HEK293T (cell line): ENCODE data around the gene HPS1.

ENCODE experiments used
- CTCF ChIA-PET: fragments of 350-600 bp; formaldehyde crosslinking; extraction: SDS; loops from one replicate; lab custom pipeline; 2021; ENCODE audit warnings: antibody characterized with exemption, inconsistent platforms; lab: Yijun Ruan, JAX
- POLR2A ChIA-PET: fragments of 350-600 bp; formaldehyde crosslinking; extraction: SDS; loops from one replicate; lab custom pipeline; 2020; ENCODE audit warnings: antibody characterized with exemption, inconsistent platforms; lab: Yijun Ruan, JAX
- DNase-seq: peaks from one replicate; pipeline ENCODE4 v3.0.0; 2012; ENCODE audit warnings: mixed read lengths; ENCODE audit errors: extremely low spot score
- ARNT ChIP-seq: fragments of 450-650 bp; IDR thresholded peaks from 2 replicates; pipeline ENCODE4 v1.6.1; 2017; ENCODE audit warnings: mild to moderate bottlenecking
- BHLHE40 ChIP-seq: fragments of 450-650 bp; IDR thresholded peaks from 2 replicates; pipeline ENCODE4 v1.6.1; 2016; ENCODE audit warnings: mild to moderate bottlenecking, moderate library complexity, borderline replicate concordance
- CTBP1 ChIP-seq: fragments of 450-650 bp; IDR thresholded peaks from 2 replicates; pipeline ENCODE4 v1.6.1; 2016; ENCODE audit warnings: borderline replicate concordance
- ELF4 ChIP-seq: fragments of 450-650 bp; IDR thresholded peaks from 2 replicates; pipeline ENCODE4 v1.6.1; 2017; ENCODE audit warnings: antibody characterized with exemption
- FOXA1 ChIP-seq: fragments of 450-650 bp; IDR thresholded peaks from 2 replicates; pipeline ENCODE4 v1.6.1; 2016; ENCODE audit warnings: mild to moderate bottlenecking
- FOXK2 ChIP-seq: fragments of 450-650 bp; IDR thresholded peaks from 2 replicates; pipeline ENCODE4 v1.6.1; 2016; ENCODE audit warnings: mild to moderate bottlenecking
- FOXM1 ChIP-seq: fragments of 450-650 bp; IDR thresholded peaks from 2 replicates; pipeline ENCODE4 v1.6.1; 2017; ENCODE audit warnings: mild to moderate bottlenecking, borderline replicate concordance
- HDGF ChIP-seq: fragments of 450-650 bp; IDR thresholded peaks from 2 replicates; pipeline ENCODE4 v1.6.1; 2017; ENCODE audit warnings: antibody characterized with exemption, borderline replicate concordance
- L3MBTL2 ChIP-seq: fragments of 450-650 bp; conservative IDR thresholded peaks from 2 replicates; pipeline ENCODE4 v1.6.1; 2016; ENCODE audit warnings: mild to moderate bottlenecking
- LEF1 ChIP-seq: fragments of 450-650 bp; IDR thresholded peaks from 2 replicates; pipeline ENCODE4 v1.6.1; 2017; ENCODE audit warnings: mild to moderate bottlenecking, borderline replicate concordance
- NFRKB ChIP-seq: fragments of 450-650 bp; IDR thresholded peaks from 2 replicates; pipeline ENCODE4 v1.6.1; 2016; ENCODE audit warnings: mild to moderate bottlenecking, moderate library complexity
- SP1 ChIP-seq: fragments of 450-650 bp; IDR thresholded peaks from 2 replicates; pipeline ENCODE4 v1.6.1; 2017
- SUZ12 ChIP-seq: fragments of 450-650 bp; IDR thresholded peaks from 2 replicates; pipeline ENCODE4 v1.6.1; 2016; ENCODE audit warnings: mild to moderate bottlenecking
- TARDBP ChIP-seq: fragments of 450-650 bp; IDR thresholded peaks from 2 replicates; pipeline ENCODE4 v1.6.1; 2016
- ZNF384 ChIP-seq: fragments of 450-650 bp; IDR thresholded peaks from 2 replicates; pipeline ENCODE4 v1.6.1; 2016
- TF ChIP-seq, protein P1 (sequence below): fragments of 450-650 bp; IDR thresholded peaks from 2 replicates; pipeline ENCODE4 v1.6.1; 2016

HPS1 gene

DNA sequence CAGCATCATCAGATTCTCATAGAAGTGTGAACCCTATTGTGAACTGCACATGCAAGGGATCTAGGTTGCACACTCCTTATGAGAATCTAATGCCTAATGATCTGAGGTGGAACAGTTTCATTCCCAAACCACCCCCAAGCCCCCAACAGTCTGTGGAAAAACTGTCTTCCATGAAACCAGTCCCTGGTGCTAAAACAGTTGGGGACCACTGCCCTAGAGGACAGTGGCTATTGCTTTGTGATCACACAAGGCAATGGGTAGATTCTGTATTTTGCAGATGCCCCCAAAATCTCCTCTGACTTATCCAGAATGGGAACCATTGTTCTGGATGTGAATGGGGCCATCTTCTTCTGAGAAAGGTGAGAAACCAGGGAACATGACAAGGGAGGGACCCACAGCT lies 31.1 kb upstream of the HPS1 start:
- ChIA-PET CTCF (no interaction called here), POLR2A (no interaction called here)
- no peak for DNase-seq
- TF ChIP-seq HDGF (no peak), CTBP1 (no peak)

DNA sequence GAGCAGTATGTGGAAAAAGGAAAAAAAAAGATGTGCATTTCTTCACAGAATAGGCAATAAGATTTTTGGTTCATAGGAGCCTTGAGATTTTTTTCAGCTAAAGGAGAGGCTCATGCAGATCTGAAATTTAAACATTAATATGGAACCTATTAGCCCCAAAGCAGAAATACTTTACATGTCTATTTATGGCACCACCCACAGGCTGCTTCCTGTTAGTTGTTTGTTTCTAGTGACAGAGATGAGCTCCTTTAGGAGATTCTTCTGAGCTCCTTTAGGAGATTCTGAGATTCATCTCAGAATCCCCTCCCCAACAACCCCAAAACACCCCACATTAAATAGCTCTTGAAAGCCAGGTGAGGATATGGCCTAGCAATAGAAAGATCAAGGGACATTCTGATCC lies 27.9 kb upstream of the HPS1 start:
- ChIA-PET POLR2A (no interaction called here), CTCF (interaction anchor here (0.7 kb wide), 1 partner anchor 101 kb away, joined by 3 read pairs; no protein-coding TSS in a partner anchor)

DNA sequence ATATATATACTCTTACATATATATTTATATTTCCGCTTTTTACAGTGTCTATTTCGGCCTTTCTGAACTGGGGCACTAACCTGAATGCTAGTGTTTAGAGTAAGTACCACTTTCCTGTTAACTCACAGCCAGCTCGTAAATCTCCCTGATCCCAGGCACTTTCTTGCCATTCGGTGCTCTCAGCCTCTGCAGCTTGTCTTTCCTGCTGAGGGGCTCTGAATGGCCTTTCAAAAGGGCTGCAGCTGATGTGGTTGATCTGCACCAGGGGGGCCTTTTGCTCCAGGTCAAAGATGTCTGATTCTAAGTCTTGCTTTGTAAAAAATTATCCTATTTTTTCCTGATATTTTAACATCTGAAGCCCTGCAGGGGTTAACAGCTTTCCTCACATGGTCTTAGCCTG lies 25.5 kb upstream of the HPS1 start:
- CTCF ChIA-PET: interaction anchor here (0.9 kb wide), 1 partner anchor 774 kb away, joined by 3 read pairs; no protein-coding TSS in a partner anchor
- DNase-seq: peak; percentile 32
- POLR2A ChIA-PET: no interaction called here
- no peak for TF ChIP-seq SP1
- TF ChIP-seq, protein P1, sequence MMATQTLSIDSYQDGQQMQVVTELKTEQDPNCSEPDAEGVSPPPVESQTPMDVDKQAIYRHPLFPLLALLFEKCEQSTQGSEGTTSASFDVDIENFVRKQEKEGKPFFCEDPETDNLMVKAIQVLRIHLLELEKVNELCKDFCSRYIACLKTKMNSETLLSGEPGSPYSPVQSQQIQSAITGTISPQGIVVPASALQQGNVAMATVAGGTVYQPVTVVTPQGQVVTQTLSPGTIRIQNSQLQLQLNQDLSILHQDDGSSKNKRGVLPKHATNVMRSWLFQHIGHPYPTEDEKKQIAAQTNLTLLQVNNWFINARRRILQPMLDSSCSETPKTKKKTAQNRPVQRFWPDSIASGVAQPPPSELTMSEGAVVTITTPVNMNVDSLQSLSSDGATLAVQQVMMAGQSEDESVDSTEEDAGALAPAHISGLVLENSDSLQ: peak; percentile 62

More for the DNA sequence above, 27.9 kb upstream of the HPS1 start:
- DNase-seq: no peak
- TF ChIP-seq ELF4: no peak
- TF ChIP-seq ZNF384: no peak
- no peak for TF ChIP-seq FOXK2
- no peak for TF ChIP-seq HDGF
- TF ChIP-seq FOXM1: no peak
- TF ChIP-seq BHLHE40: no peak
- TF ChIP-seq, protein P1: no peak
- no peak for TF ChIP-seq TARDBP
- TF ChIP-seq L3MBTL2: no peak
- TF ChIP-seq SP1: no peak
- no peak for TF ChIP-seq CTBP1
- no peak for TF ChIP-seq LEF1
- TF ChIP-seq ARNT: no peak
- TF ChIP-seq NFRKB: no peak
- no peak for TF ChIP-seq FOXA1

DNA sequence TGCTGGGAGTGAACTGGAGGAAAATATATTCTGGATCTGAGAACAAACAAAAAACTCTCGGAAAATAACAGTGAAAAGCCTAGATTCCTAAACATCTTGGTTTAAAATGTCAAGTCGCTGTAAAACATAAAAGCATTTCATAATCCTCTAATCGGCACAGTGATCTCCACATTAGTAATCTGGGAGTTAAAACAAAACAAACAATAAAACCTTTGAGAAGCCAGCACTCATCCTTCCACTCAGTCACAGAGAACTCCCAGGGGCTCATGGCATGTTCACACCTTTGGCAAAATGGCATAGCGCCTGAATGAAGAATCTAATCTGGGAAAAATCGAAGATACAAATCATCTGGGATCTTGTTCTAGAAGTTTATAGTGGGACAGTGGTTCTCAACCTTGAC lies 24.1 kb upstream of the HPS1 start:
- ChIA-PET CTCF (interaction anchor here (0.6 kb wide), 1 partner anchor 202 kb away, joined by 3 read pairs; no protein-coding TSS in a partner anchor), POLR2A (no interaction called here)
- TF ChIP-seq L3MBTL2 (0 out of 2 replicates have a peak, but pooled peaks have one; percentile 19), LEF1 (no peak), SP1 (no peak), ARNT (no peak), FOXM1 (no peak)
- no peak for DNase-seq

DNA sequence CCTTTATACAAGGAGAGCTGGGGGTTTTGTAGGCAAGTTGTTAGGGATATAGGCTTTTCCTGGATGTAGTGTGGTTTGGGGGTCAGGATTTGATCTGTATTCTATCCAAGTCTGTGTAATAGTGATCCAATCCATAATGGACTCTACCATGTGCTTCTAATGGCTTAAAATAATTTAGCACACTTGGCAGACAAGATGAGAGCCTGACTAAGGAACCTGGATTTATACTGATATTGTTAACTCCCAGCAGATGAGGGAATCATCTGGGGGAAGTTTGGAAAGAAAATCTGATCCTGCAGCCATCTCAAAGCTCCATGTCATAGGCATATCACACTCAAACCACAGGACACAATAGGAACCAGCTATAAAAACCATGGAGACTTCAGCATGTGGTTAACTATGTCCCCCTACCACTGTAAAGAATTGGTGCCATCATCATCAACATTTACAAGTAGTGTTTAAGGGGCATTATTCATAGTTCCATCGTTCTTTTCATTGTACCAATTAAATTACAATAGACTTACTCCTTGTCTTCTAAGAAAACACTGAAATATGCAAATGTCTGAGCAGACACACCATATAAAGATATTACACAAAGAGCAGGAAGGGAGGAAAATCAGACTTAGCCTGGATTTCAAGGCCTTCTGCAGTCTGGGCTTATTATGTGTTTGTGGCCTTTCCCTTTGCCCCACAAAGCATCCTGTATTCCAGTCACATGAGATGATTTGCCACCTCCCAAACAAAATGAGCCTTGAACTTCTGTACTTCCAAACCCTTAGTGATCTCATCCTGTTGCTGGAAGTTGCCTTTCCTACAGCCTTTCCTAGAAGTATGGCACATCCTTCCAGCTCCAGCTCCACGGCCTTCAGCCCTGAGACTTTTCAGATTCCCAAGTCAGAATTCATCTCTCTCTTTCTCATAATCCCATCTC lies 22.5 kb upstream of the HPS1 start:
- no peak for DNase-seq
- CTCF ChIA-PET: interaction anchor here (1.2 kb wide), 1 partner anchor 110 kb away, joined by 4 read pairs; no protein-coding TSS in a partner anchor

DNA sequence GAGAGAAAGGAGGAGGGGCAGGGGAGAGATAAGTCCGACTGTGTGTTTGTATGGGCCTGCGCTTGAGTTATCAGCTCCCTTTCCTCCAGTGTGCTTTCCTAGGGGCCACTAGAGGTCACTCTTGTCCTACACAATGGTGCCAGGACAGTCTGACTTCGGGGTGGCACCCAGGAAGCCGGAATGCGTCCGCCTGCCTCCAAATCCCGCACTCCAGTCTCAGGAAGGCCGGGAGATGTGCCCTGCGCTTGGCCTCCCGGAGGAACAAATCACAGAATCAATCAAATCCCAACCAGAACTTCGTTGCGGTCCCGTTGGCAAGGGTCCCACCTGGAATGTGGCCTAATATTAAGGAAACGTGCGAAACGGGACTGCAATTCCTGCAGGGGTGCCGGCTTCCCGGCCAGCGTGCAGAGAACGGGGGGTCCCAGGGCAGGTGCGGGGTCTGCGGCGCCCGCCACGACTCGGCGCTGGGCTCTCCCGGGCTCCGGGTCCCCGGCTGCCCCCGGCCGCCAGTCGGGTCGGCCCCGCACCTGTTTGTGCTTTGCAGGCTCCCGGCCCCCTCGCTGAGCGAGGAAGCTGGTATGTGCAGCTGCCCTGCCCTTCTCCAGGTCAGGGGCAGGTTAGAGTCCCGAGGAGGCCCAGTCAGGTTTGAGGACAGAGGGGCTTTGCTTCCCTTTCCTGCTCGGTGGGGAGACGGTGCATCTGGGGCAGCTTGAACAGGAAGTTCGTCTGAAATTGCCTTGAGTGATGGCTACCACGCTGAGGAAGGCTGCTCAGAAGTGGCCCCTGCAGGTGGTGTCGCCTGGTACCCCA lies 21.0 kb upstream of the HPS1 start:
- DNase-seq: peak; percentile 91
- POLR2A ChIA-PET: no interaction called here
- TF ChIP-seq ZNF384: no peak
- peak; percentile 48; the same call in 1 of the 2 replicates for TF ChIP-seq L3MBTL2
- CTCF ChIA-PET: interaction anchor here (0.6 to 1.2 kb wide), 13 partner anchors 10 to 650 kb away, joined by 3 to 7 read pairs (median 3); no protein-coding TSS in a partner anchor

More for the DNA sequence above, 22.5 kb upstream of the HPS1 start:
- TF ChIP-seq SUZ12: no peak
- no peak for TF ChIP-seq FOXK2
- TF ChIP-seq ARNT: no peak
- no peak for TF ChIP-seq NFRKB
- no peak for TF ChIP-seq ZNF384
- POLR2A ChIA-PET: interaction anchor here (0.6 kb wide), 1 partner anchor 572 kb away, joined by 3 read pairs; no protein-coding TSS in a partner anchor

DNA sequence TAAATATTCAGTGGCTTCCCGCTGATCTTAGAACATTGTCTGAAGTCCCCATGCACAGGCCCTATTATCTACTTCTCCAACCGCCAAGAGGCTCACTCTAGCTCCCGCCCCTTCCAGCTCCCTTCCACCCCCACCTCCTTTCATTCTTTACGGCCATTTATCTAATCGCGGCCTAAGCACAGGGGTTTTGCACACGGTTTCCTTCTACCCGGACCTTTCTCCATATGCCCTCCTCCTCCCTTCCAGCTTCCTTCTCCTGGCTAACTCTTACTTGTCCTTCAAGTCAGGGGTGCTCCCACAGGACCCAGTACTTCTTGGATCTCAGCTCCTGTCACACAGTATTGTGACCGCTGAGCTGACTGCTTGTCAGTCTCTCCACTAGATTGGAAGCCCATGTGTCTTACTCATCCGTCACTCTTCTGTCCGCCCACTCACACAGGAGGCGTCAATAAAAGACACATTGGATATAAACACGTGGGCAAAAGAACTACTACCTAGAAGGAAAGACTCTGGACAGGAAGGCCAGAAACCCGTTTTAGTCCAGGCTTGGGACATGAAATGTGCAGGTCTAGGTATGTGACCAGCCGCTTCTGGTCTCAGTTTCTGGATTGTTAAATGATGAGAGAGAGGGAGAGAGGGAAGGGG lies 20.2 kb upstream of the HPS1 start:
- POLR2A ChIA-PET: no interaction called here
- peak; percentile 44; the same call in 1 of the 2 replicates for TF ChIP-seq L3MBTL2
- TF ChIP-seq ELF4: no peak
- DNase-seq: no peak
- CTCF ChIA-PET: interaction anchor here (0.6 to 1.2 kb wide), 12 partner anchors 10 to 650 kb away, joined by 3 to 7 read pairs (median 3); no protein-coding TSS in a partner anchor
